Activated CD8-positive, alpha-beta T cell treated with anti-CD3 and anti-CD28 coated beads for 36 hours (primary cell): ENCODE measurements around the gene APOC1. TPM values are rescaled to one million over a fixed set of nuclear protein-coding genes. Genes with fewer than 3 reads are reported as not detected.

Experiments
- ATAC-seq: fragments of 200-7000 bp; cut with Tn5 transposase; one replicate; pipeline ENCODE4 v1.10.0; 2021; ENCODE audit warnings: mild to moderate bottlenecking, moderate library complexity
- CTCF ChIA-PET: fragments of 350-600 bp; sonication (Branson Sonifier 250); formaldehyde crosslinking; loops from one replicate; lab custom pipeline; 2021; ENCODE audit warnings: antibody characterized with exemption; lab: Charles Lee
- POLR2A ChIA-PET: fragments of 350-600 bp; sonication (Branson Sonifier 250); formaldehyde crosslinking; loops from one replicate; lab custom pipeline; 2021; ENCODE audit warnings: antibody characterized with exemption; lab: Charles Lee
- DNase-seq: peaks from one replicate; pipeline ENCODE4 v3.0.0-alpha.2; 2020
- H3K27ac Mint-ChIP-seq: one replicate; pipeline ENCODE4 v1.8.0; 2021; ENCODE audit warnings: mild to moderate bottlenecking, mixed read lengths
- H3K27me3 Mint-ChIP-seq: one replicate; pipeline ENCODE4 v1.8.0; 2021; ENCODE audit warnings: mixed read lengths
- H3K36me3 Mint-ChIP-seq: one replicate; pipeline ENCODE4 v1.8.0; 2021; ENCODE audit warnings: low read depth, mixed read lengths
- H3K4me1 Mint-ChIP-seq: one replicate; pipeline ENCODE4 v1.8.0; 2021; ENCODE audit warnings: low read depth, mixed read lengths
- H3K4me3 Mint-ChIP-seq: one replicate; pipeline ENCODE4 v1.8.0; 2021; ENCODE audit warnings: mild to moderate bottlenecking, moderate library complexity, mixed read lengths
- H3K9me3 Mint-ChIP-seq: one replicate; pipeline ENCODE4 v1.8.0; 2021; ENCODE audit warnings: mixed read lengths
- CTCF ChIP-seq: fragments of 200-600 bp; IDR thresholded peaks from one replicate; pipeline ENCODE4 v1.8.0; 2022; ENCODE audit warnings: antibody characterized with exemption, mild to moderate bottlenecking
- intact Hi-C: fragments of 100-400 bp; cut with micrococcal nuclease; formaldehyde crosslinking; loops from one replicate; pipeline ENCODE4 v1.10.0; 2022
- total RNA-seq, 2 experiments: library from RNA; stranded (reverse); gene quantifications; one replicate each; pipeline ENCODE4 v1.2.3, GENCODE V29; 2021

APOC1 gene
- total RNA-seq, 2 experiments from 2014 or later = 2.5 to 3.6 TPM

- no peak for TF ChIP-seq CTCF
- ATAC-seq (no peak), DNase-seq (no peak)
- no peak overlapping the region for H3K4me3 Mint-ChIP-seq
- no peak overlapping the region for H3K27ac Mint-ChIP-seq
- peaks cover 15% of the 10 kb centered on the region for H3K27me3 Mint-ChIP-seq
- intact Hi-C loops = no loop called here
- ChIA-PET POLR2A (no interaction called here), CTCF (no interaction called here)
- H3K9me3 Mint-ChIP-seq = no peaks in the 10 kb centered on the region
- H3K36me3 Mint-ChIP-seq = no peaks in the 10 kb centered on the region
- no peaks in the 10 kb centered on the region for H3K4me1 Mint-ChIP-seq
Observed at GRCh38 chr19:44927746-44928145, 13.3 kb downstream of the APOC1 start.

GRCh38 chr19:44930088-44930487 lies 15.7 kb downstream of the APOC1 start:
- H3K27ac Mint-ChIP-seq = no peak overlapping the region
- intact Hi-C loops = no loop called here
- CTCF ChIA-PET = no interaction called here
- no peak overlapping the region for H3K4me3 Mint-ChIP-seq
- H3K9me3 Mint-ChIP-seq = no peaks in the 10 kb centered on the region
- no peak for ATAC-seq
- H3K4me1 Mint-ChIP-seq = no peaks in the 10 kb centered on the region
- DNase-seq = no peak
- peaks cover 15% of the 10 kb centered on the region for H3K27me3 Mint-ChIP-seq
- POLR2A ChIA-PET = no interaction called here
- no peaks in the 10 kb centered on the region for H3K36me3 Mint-ChIP-seq
- no peak for TF ChIP-seq CTCF

- ChIA-PET CTCF (no interaction called here), POLR2A (no interaction called here)
- Mint-ChIP-seq H3K27ac (no peak overlapping the region), H3K4me3 (no peak overlapping the region), H3K36me3 (no peaks in the 10 kb centered on the region), H3K27me3 (peaks cover 3% of the 10 kb centered on the region), H3K4me1 (no peaks in the 10 kb centered on the region), H3K9me3 (no peaks in the 10 kb centered on the region)
- TF ChIP-seq CTCF = no peak
- no peak for DNase-seq
- no peak for ATAC-seq
- intact Hi-C loops = no loop called here
Observed at GRCh38 chr19:44931541-44931940, 17.1 kb downstream of the APOC1 start.

GRCh38 chr19:44939668-44940067 lies 25.3 kb downstream of the APOC1 start:
- Mint-ChIP-seq H3K36me3 (no peaks in the 10 kb centered on the region), H3K27ac (no peak overlapping the region), H3K9me3 (no peaks in the 10 kb centered on the region), H3K4me3 (no peak overlapping the region), H3K4me1 (no peaks in the 10 kb centered on the region), H3K27me3 (no peaks in the 10 kb centered on the region)
- DNase-seq (no peak), ATAC-seq (no peak)
- intact Hi-C loops = no loop called here
- ChIA-PET POLR2A (no interaction called here), CTCF (no interaction called here)
- no peak for TF ChIP-seq CTCF

- no peaks in the 10 kb centered on the region for H3K27me3 Mint-ChIP-seq
- no peak for ATAC-seq
Observed at GRCh38 chr19:44942067-44942571, 27.7 kb downstream of the APOC1 start, which contains the start of gene APOC4. TSS of gene APOC4 (plus strand) at chr19:44942237. CDS start at chr19:44942278, 41 bp downstream.

More at GRCh38 chr19:44942067-44942571, 27.7 kb downstream of the APOC1 start, which contains the start of gene APOC4:
- H3K4me3 Mint-ChIP-seq = no peak within 1 kb of the TSS
- ChIA-PET CTCF (no interaction called here), POLR2A (no interaction called here)
- no peaks in the 10 kb centered on the region for H3K36me3 Mint-ChIP-seq
- no peak within 1 kb of the TSS for H3K27ac Mint-ChIP-seq
- intact Hi-C loops = no loop called here
- no peak for DNase-seq
- no peaks in the 10 kb centered on the region for H3K9me3 Mint-ChIP-seq
- H3K4me1 Mint-ChIP-seq = no peaks in the 10 kb centered on the region
- no peak for TF ChIP-seq CTCF
